Heart left ventricle (tissue), 16 donors: ENCODE measurements around the gene OTUD4. TPM values are rescaled to one million over a fixed set of nuclear protein-coding genes. Genes with fewer than 3 reads are reported as not detected.
A peak's percentile ranks its signal among the peaks of the same experiment; 100 is the strongest.
"Not testable (repeated sequence)": the region's sequence is repeated elsewhere in the genome, so short reads cannot be mapped to it uniquely, and the experiment has no call there.

Source experiments
- ATAC-seq, 4 donors: fragments of 200-7000 bp; cut with Tn5 transposase; one replicate each; pipeline ENCODE4 v1.9.1; 2020 to 2022; ENCODE audit warnings: moderate library complexity in 4 of 4, mild to moderate bottlenecking in 3 of 4, moderate number of reproducible peaks in 1 of 4
- DNase-seq, 5 donors: peaks; one replicate each; pipeline ENCODE4 v3.0.0-alpha.2; 2020
- H3K27ac ChIP-seq, 12 donors: fragments of 200-600 bp; sonication (generic) in 4 of 12; one replicate each; pipeline versions ENCODE4 v1.5.0 to v1.8.0; 2016 to 2022; ENCODE audit warnings: mild to moderate bottlenecking in 2 of 12
- H3K27me3 ChIP-seq, 9 donors: fragments of 200-600 bp; sonication (generic) in 2 of 9; one replicate each; pipeline versions ENCODE4 v1.5.1 to v1.8.0; 2016 to 2022; ENCODE audit warnings: mild to moderate bottlenecking in 3 of 9
- H3K36me3 ChIP-seq, 9 donors: fragments of 200-600 bp; sonication (generic) in 2 of 9; one replicate each; pipeline versions ENCODE4 v1.5.0 to v1.8.0; 2018 to 2022; ENCODE audit warnings: mild to moderate bottlenecking in 2 of 9
- H3K4me1 ChIP-seq, 12 donors: fragments of 200-600 bp; sonication (generic) in 4 of 12; one replicate each; pipeline versions ENCODE4 v1.5.0 to v1.8.0; 2016 to 2022; ENCODE audit warnings: mild to moderate bottlenecking in 3 of 12
- H3K4me3 ChIP-seq, 12 donors: fragments of 200-600 bp; sonication (generic) in 4 of 12; one replicate each; pipeline versions ENCODE4 v1.5.0 to v1.8.0; 2017 to 2022; ENCODE audit warnings: mild to moderate bottlenecking in 9 of 12, moderate library complexity in 4 of 12
- H3K9me3 ChIP-seq, 12 donors: fragments of 200-600 bp; sonication (generic) in 4 of 12; one replicate each; pipeline versions ENCODE4 v1.5.0 to v1.8.0; 2016 to 2022; ENCODE audit warnings: mild to moderate bottlenecking in 1 of 12
- POLR2A ChIP-seq, 2 donors: fragments of 450-650 bp; IDR thresholded peaks; one replicate each; pipeline ENCODE4 v1.6.1; 2017; ENCODE audit warnings: antibody characterized with exemption in 2 of 2, mild to moderate bottlenecking in 2 of 2, moderate library complexity in 2 of 2
- WGBS, 4 donors: extraction: QIAGEN DNeasy Blood & Tissue Kit in 2 of 4; methylation state at CpG; one replicate each; pipeline versions ENCODE4 v1.1.5 to v1.1.7; 2013 to 2018; 5-methylcytosine and 5-hydroxymethylcytosine counted together
- intact Hi-C, 10 donors: fragments of 100-400 bp; cut with DNase I; formaldehyde crosslinking; loops; one replicate each; pipeline versions ENCODE4 v1.11.1 to v1.14.2; 2022
- polyA plus RNA-seq, 2 donors: library from polyadenylated mRNA; stranded (reverse); fragments of 200-250 nt; gene quantifications; one replicate each; pipeline ENCODE4 v1.2.3, GENCODE V29; 2013
- total RNA-seq, 9 donors: library from RNA; depleted of rRNA in 2 of 9; stranded (reverse); fragments of >200 nt in 2 of 9; fragmentation: NEBNext Ultra II Directional in 3 of 9; extraction: Animal tissue kit (Norgen Biotek cat#: 25700) in 3 of 9; gene quantifications; one replicate each; pipeline versions ENCODE4 v1.1.0 to v1.2.4, GENCODE V29; 2016 to 2023
- TF ChIP-seq, protein P1 (sequence below), 12 donors: fragments of 200-600 bp; sonication (generic) in 4 of 12; IDR thresholded peaks; one replicate each; pipeline versions ENCODE4 v1.5.0 to v1.8.0; 2018 to 2022; ENCODE audit warnings: antibody characterized with exemption in 12 of 12, mild to moderate bottlenecking in 5 of 12
- donor health status: ischemic (EF 13 %, LVEDD 7.1; RV severe dilation, severe dysfunction).
- donor health status: healthy with polysubstance abuse.
- donor health status: DM: no; HTN: yes; CAD: no.
- donor health status: DM: no; HTN: no; CAD: no.
- donor health status: ischemic (EF 25% LVEDD 6.9; RV normal size, moderate dysfunction).
- donor health status: ischemic (EF 25% LVEDD 5.7; RV mildly dilated, moderate dysfunction).
- donor health status: healthy.
- donor health status: DM: yes; HTN: yes; CAD: no.
- donor health status: ischemic (EF 35%, LVEDD 5.7; RV mildly dilated, moderate dysfunction).
- donor health status: nonischemic (EF 11% LVEDD 7.7; RV severe dilation, severe dysfunction).
- donor health status: DM: yes; HTN: yes; CAD: no.
- donor health status: PGD.
- donor health status: ischemic (EF 29% LVEDD 5.4; RV normal size, mild dysfunction).
- donor health status: nonischemic (EF 23%, LVEDD 6.1; RV moderate dilation, normal function).

The OTUD4 gene
- total and polyA plus RNA-seq, 11 donors, result 7.7 to 42.1 (median 28.4) TPM

GRCh38 chr4:145148980-145149379, 31.4 kb downstream of the OTUD4 start:
- Histone ChIP-seq H3K36me3 (peaks cover 5 to 99% (median 86%) of the 10 kb centered on the region in 9 donors), H3K27me3 (no peaks in the 10 kb centered on the region), H3K4me1 (peaks cover 0 to 13% (median 0%) of the 10 kb centered on the region in 12 donors), H3K27ac (no peak overlapping the region), H3K9me3 (no peaks in the 10 kb centered on the region), H3K4me3 (no peak overlapping the region)
- no peak for TF ChIP-seq POLR2A (IDR thresholded peaks at IDR 0.05)
- TF ChIP-seq, protein P1, sequence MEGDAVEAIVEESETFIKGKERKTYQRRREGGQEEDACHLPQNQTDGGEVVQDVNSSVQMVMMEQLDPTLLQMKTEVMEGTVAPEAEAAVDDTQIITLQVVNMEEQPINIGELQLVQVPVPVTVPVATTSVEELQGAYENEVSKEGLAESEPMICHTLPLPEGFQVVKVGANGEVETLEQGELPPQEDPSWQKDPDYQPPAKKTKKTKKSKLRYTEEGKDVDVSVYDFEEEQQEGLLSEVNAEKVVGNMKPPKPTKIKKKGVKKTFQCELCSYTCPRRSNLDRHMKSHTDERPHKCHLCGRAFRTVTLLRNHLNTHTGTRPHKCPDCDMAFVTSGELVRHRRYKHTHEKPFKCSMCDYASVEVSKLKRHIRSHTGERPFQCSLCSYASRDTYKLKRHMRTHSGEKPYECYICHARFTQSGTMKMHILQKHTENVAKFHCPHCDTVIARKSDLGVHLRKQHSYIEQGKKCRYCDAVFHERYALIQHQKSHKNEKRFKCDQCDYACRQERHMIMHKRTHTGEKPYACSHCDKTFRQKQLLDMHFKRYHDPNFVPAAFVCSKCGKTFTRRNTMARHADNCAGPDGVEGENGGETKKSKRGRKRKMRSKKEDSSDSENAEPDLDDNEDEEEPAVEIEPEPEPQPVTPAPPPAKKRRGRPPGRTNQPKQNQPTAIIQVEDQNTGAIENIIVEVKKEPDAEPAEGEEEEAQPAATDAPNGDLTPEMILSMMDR (IDR thresholded peaks at IDR 0.05), result no peak
- DNase-seq, result no peak
- 96 to 98% (median 97%) methylated on average over 3 of the region's 3 CpGs for WGBS, 4 donors
- no peak for ATAC-seq
- intact Hi-C loops, result no loop called here

DNA sequence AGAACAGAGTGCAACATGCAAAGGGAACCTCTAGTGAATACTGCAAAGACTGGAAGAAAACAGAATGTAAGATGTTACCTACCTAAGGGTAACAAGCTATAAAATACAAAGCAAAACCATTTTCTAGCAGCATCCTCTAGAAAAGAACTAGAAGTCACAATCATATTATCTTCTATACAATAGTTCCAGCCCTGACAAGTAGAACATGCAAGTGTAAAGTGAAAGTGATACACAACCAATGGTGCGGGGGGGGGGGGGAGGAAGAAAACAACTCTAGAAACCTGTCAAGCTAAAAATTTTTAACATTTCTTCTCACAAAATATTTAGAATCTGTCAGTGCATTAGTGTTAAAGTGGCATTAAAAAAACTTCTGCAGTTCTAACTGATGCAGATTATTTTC, 44.2 kb downstream of the OTUD4 start:
- Histone ChIP-seq H3K36me3 (peaks cover 0 to 90% (median 49%) of the 10 kb centered on the region in 9 donors), H3K4me1 (peaks cover 0 to 26% (median 2%) of the 10 kb centered on the region in 12 donors)
- H3K27ac ChIP-seq, intact Hi-C loops, H3K4me3 ChIP-seq, H3K27me3 ChIP-seq, ATAC-seq, H3K9me3 ChIP-seq, DNase-seq: not testable (repeated sequence)
- WGBS, 4 donors, result 57 to 88% (median 78%) methylated on average over 1 of the region's 1 CpG

- WGBS, 4 donors, result 63 to 75% (median 68%) methylated on average over 5 of the region's 5 CpGs
- Histone ChIP-seq H3K4me1 (peaks cover 0 to 26% (median 2%) of the 10 kb centered on the region in 12 donors), H3K27me3 (no peaks in the 10 kb centered on the region), H3K36me3 (peaks cover 0 to 88% (median 37%) of the 10 kb centered on the region in 9 donors), H3K4me3 (no peak overlapping the region), H3K9me3 (no peaks in the 10 kb centered on the region), H3K27ac (peak overlapping the region in 1 of 12 donors; percentile 6)
- TF ChIP-seq POLR2A (IDR thresholded peaks at IDR 0.05), result no peak
- TF ChIP-seq, protein P1 (IDR thresholded peaks at IDR 0.05), result no peak
- no peak for DNase-seq
- ATAC-seq, result peak in 2 of 4 donors; percentile 11 to 33
- intact Hi-C loops, result no loop called here
These were observed 47.8 kb downstream of the OTUD4 start for GRCh38 chr4:145132511-145133098.

GRCh38 chr4:145131848-145132247, 48.5 kb downstream of the OTUD4 start:
- Histone ChIP-seq H3K27me3 (no peaks in the 10 kb centered on the region), H3K4me1 (peaks cover 0 to 26% (median 2%) of the 10 kb centered on the region in 12 donors), H3K4me3 (no peak overlapping the region), H3K9me3 (no peaks in the 10 kb centered on the region), H3K36me3 (peaks cover 0 to 88% (median 37%) of the 10 kb centered on the region in 9 donors), H3K27ac (no peak overlapping the region)
- intact Hi-C loops, result no loop called here
- no peak for ATAC-seq
- TF ChIP-seq, protein P1 (IDR thresholded peaks at IDR 0.05), result no peak
- TF ChIP-seq POLR2A (IDR thresholded peaks at IDR 0.05), result no peak
- DNase-seq, result no peak
- 93 to 95% (median 95%) methylated on average over 12 of the region's 12 CpGs for WGBS, 4 donors
